CD14-positive monocyte (primary cell): ENCODE data around the gene MBOAT7. TPM values are rescaled to one million over a fixed set of nuclear protein-coding genes. Genes with fewer than 3 reads are reported as not detected.
A peak's percentile ranks its signal among the peaks of the same experiment; 100 is the strongest.

Experiments
- DNase-seq, 3 donors: peaks; one replicate each; pipeline ENCODE4 v3.0.0-alpha.2; 2011 to 2022
- H2AFZ ChIP-seq: 2 replicates; pipeline ENCODE4 v1.6.0; 2012; ENCODE audit warnings: mild to moderate bottlenecking, low read depth, low read length, inconsistent platforms; ENCODE audit not compliant: insufficient read depth, poor library complexity, severe bottlenecking
- H3K27ac ChIP-seq, 2 donors: 1 replicate in 1 of 2; 2 replicates in 1 of 2; pipeline ENCODE4 v1.5.1; 2012 to 2013; ENCODE audit warnings: low read length in 2 of 2, control low read depth in 1 of 2, inconsistent platforms in 1 of 2, low read depth in 1 of 2, mild to moderate bottlenecking in 1 of 2
- H3K27me3 ChIP-seq, 2 donors: one replicate each; pipeline versions ENCODE4 v1.6.0 to v1.6.1; 2011 to 2013; ENCODE audit warnings: low read length in 2 of 2; ENCODE audit not compliant: control insufficient read depth in 2 of 2, insufficient read depth in 2 of 2
- H3K36me3 ChIP-seq, 2 donors: replicated peaks in 1 of 2; 1 replicate in 1 of 2; 2 replicates in 1 of 2; pipeline versions ENCODE4 v1.5.1 to v1.6.1; 2012 to 2013; ENCODE audit warnings: low read length in 2 of 2, control low read depth in 1 of 2, inconsistent platforms in 1 of 2, mild to moderate bottlenecking in 1 of 2; ENCODE audit not compliant: insufficient read depth in 2 of 2, control insufficient read depth in 1 of 2
- H3K4me1 ChIP-seq, 2 donors: 1 replicate in 1 of 2; 2 replicates in 1 of 2; pipeline versions ENCODE4 v1.5.1 to v1.6.1; 2012 to 2013; ENCODE audit warnings: low read length in 2 of 2, control low read depth in 1 of 2, inconsistent platforms in 1 of 2, mild to moderate bottlenecking in 1 of 2, moderate library complexity in 1 of 2; ENCODE audit not compliant: insufficient read depth in 2 of 2, control insufficient read depth in 1 of 2
- H3K4me2 ChIP-seq: replicated peaks from 2 replicates; pipeline ENCODE3; 2012; ENCODE audit warnings: low read length, moderate library complexity, mild to moderate bottlenecking; ENCODE audit not compliant: poor library complexity, severe bottlenecking; ENCODE audit errors: extremely low read depth
- H3K4me3 ChIP-seq, 3 experiments: fragments of 200-600 bp in 1 of 3; sonication (generic) in 1 of 3; replicated peaks in 1 of 3; 1 replicate in 2 of 3; 2 replicates in 1 of 3; pipeline ENCODE4 v1.5.1; 2011 to 2013; ENCODE audit warnings: low read length in 3 of 3, mild to moderate bottlenecking in 3 of 3, control low read depth in 2 of 3, low read depth in 2 of 3, inconsistent platforms in 1 of 3, moderate library complexity in 1 of 3
- H3K79me2 ChIP-seq: 2 replicates; pipeline ENCODE4 v1.6.0; 2012; ENCODE audit warnings: mild to moderate bottlenecking, control low read depth, inconsistent platforms, low read length, moderate library complexity; ENCODE audit not compliant: insufficient read depth
- H3K9ac ChIP-seq: 2 replicates; pipeline ENCODE4 v1.6.0; 2017; ENCODE audit warnings: low read length, mild to moderate bottlenecking; ENCODE audit not compliant: insufficient read depth, poor library complexity, severe bottlenecking
- H3K9me3 ChIP-seq, 2 donors: replicated peaks in 1 of 2; 1 replicate in 1 of 2; 2 replicates in 1 of 2; pipeline versions ENCODE4 v1.5.1 to v1.6.1; 2012 to 2013; ENCODE audit warnings: low read length in 2 of 2, control low read depth in 1 of 2; ENCODE audit not compliant: control insufficient read depth in 1 of 2, insufficient read depth in 1 of 2
- H4K20me1 ChIP-seq: 2 replicates; pipeline ENCODE4 v1.6.0; 2012; ENCODE audit warnings: mild to moderate bottlenecking, low read length, control low read depth, moderate library complexity; ENCODE audit not compliant: insufficient read depth
- H3K27ac Mint-ChIP-seq, 7 donors: one replicate each; pipeline ENCODE4 v1.8.0; 2020; ENCODE audit warnings: mild to moderate bottlenecking in 7 of 7, mixed read lengths in 7 of 7, moderate library complexity in 6 of 7, inconsistent platforms in 2 of 7
- H3K27me3 Mint-ChIP-seq, 3 donors: one replicate each; pipeline ENCODE4 v1.8.0; 2021 to 2022; ENCODE audit warnings: low read depth in 3 of 3, mild to moderate bottlenecking in 3 of 3, mixed read lengths in 3 of 3, moderate library complexity in 3 of 3, inconsistent platforms in 1 of 3
- H3K36me3 Mint-ChIP-seq, 2 donors: one replicate each; pipeline ENCODE4 v1.8.0; 2020; ENCODE audit warnings: mixed read lengths in 2 of 2, inconsistent platforms in 1 of 2, mild to moderate bottlenecking in 1 of 2
- H3K4me1 Mint-ChIP-seq: one replicate; pipeline ENCODE4 v1.8.0; 2020; ENCODE audit warnings: mild to moderate bottlenecking, mixed read lengths
- H3K4me3 Mint-ChIP-seq, 2 donors: one replicate each; pipeline ENCODE4 v1.8.0; 2020; ENCODE audit warnings: mild to moderate bottlenecking in 2 of 2, mixed read lengths in 2 of 2, moderate library complexity in 1 of 2
- H3K9me3 Mint-ChIP-seq, 7 donors: one replicate each; pipeline ENCODE4 v1.8.0; 2020 to 2022; ENCODE audit warnings: mixed read lengths in 7 of 7, mild to moderate bottlenecking in 6 of 7, moderate library complexity in 6 of 7, inconsistent platforms in 2 of 7
- WGBS: methylation state at CpG from one replicate; pipeline ENCODE4 v1.1.5; 2013; ENCODE audit warnings: missing lambda C conversion rate; ENCODE audit not compliant: insufficient coverage; 5-methylcytosine and 5-hydroxymethylcytosine counted together
- intact Hi-C, 2 donors: fragments of 100-400 bp; cut with micrococcal nuclease; formaldehyde crosslinking; loops; one replicate each; pipeline versions ENCODE4 v1.15.0 to v1.15.1; 2023
- polyA plus RNA-seq, 3 donors: library from polyadenylated mRNA; depleted of rRNA in 1 of 3; unstranded in 2 of 3; stranded (reverse) in 1 of 3; fragments of 300-500 nt in 2 of 3; fragments of >200 nt in 1 of 3; fragmentation: Illumina TruSeq in 2 of 3; gene quantifications; 1 replicate in 2 of 3; 2 replicates in 1 of 3; pipeline ENCODE4 v1.2.3, GENCODE V29; 2012 to 2021
- TF ChIP-seq, protein P1 (sequence below): fragments of 200-600 bp; IDR thresholded peaks from one replicate; pipeline ENCODE4 v1.8.0; 2022; ENCODE audit warnings: antibody characterized with exemption, mild to moderate bottlenecking

Gene MBOAT7
- polyA plus RNA-seq, 3 donors, result 84.0 to 115 (median 111) TPM

DNA sequence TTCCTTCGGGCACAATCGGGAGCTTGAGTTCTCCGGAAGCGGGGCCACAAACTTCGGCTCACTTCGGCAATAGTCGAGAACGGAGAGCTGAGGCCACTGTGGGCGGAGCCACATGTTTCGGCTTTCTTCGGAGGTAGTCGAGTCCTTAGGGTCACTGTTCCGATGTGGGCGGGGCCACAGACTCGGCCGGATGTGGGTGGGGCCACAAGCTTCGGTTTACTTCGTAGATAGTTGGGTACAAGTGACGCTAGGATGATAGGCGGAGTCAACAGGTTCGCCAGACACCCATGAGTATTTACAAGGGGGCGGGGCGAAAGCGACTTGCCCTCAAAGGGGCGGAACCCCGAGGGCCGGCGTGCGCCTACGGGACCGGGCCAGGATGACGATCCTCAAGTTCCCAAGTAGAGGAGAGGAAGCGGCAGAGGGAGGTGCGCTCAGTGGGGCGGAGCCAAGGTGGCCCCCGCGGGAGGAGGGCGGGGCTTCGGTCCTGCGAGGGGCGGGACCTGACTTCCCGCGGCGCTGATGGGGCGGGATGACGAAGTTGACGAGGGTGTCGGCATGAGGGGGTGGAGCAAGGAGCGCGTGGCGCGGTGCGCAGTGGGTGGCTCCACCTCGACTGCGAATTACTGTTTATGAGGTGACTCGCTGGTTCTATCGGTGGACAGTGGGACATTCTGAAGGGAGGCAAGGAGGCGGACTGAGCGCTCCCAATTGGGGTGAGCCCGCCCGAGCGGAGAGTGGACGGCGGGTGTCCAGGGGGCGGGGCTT, 539 bp upstream of the MBOAT7 start:
- TF ChIP-seq, protein P1, sequence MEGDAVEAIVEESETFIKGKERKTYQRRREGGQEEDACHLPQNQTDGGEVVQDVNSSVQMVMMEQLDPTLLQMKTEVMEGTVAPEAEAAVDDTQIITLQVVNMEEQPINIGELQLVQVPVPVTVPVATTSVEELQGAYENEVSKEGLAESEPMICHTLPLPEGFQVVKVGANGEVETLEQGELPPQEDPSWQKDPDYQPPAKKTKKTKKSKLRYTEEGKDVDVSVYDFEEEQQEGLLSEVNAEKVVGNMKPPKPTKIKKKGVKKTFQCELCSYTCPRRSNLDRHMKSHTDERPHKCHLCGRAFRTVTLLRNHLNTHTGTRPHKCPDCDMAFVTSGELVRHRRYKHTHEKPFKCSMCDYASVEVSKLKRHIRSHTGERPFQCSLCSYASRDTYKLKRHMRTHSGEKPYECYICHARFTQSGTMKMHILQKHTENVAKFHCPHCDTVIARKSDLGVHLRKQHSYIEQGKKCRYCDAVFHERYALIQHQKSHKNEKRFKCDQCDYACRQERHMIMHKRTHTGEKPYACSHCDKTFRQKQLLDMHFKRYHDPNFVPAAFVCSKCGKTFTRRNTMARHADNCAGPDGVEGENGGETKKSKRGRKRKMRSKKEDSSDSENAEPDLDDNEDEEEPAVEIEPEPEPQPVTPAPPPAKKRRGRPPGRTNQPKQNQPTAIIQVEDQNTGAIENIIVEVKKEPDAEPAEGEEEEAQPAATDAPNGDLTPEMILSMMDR, result no peak
- Mint-ChIP-seq H3K4me1 (peaks cover 36% of the 10 kb centered on the region), H3K9me3 (peaks cover 0 to 2% (median 0%) of the 10 kb centered on the region in 7 donors), H3K27me3 (peaks cover 0 to 3% (median 1%) of the 10 kb centered on the region in 3 donors), H3K36me3 (peaks cover 47 to 56% of the 10 kb centered on the region in 2 donors), H3K27ac (peak overlapping the region; percentile 99 to 100 (median 100)), H3K4me3 (peak overlapping the region; percentile 93 to 95)
- H3K79me2 ChIP-seq, result peaks cover 50% of the 10 kb centered on the region
- H3K36me3 ChIP-seq, result peaks cover 34 to 49% of the 10 kb centered on the region in 2 donors
- peak overlapping the region; percentile 99 for H3K4me2 ChIP-seq
- no peaks in the 10 kb centered on the region for H3K27me3 ChIP-seq
- peaks cover 46% of the 10 kb centered on the region for H4K20me1 ChIP-seq
- DNase-seq, result peak; percentile 100
- H3K27ac ChIP-seq, result peak overlapping the region; percentile 98 to 99
- H3K9me3 ChIP-seq, result no peaks in the 10 kb centered on the region
- WGBS, result under 1% methylated on average over 55 of the region's 65 CpGs
- H3K9ac ChIP-seq, result peak overlapping the region; percentile 93
- intact Hi-C loops, result loop anchor here (2.0 to 10.0 kb wide), 3 partner anchors 31 to 1465 kb away; partner anchors contain the start of genes LENG1 (in 1 of the 2), LENG8 (in 1 of the 2) and U2AF2 (in 1 of the 2)
- H3K4me1 ChIP-seq, result peaks cover 30 to 47% of the 10 kb centered on the region in 2 donors
- peak overlapping the region; percentile 73 for H2AFZ ChIP-seq
- H3K4me3 ChIP-seq, result peak overlapping the region; percentile 63 to 97 (median 89)

DNA sequence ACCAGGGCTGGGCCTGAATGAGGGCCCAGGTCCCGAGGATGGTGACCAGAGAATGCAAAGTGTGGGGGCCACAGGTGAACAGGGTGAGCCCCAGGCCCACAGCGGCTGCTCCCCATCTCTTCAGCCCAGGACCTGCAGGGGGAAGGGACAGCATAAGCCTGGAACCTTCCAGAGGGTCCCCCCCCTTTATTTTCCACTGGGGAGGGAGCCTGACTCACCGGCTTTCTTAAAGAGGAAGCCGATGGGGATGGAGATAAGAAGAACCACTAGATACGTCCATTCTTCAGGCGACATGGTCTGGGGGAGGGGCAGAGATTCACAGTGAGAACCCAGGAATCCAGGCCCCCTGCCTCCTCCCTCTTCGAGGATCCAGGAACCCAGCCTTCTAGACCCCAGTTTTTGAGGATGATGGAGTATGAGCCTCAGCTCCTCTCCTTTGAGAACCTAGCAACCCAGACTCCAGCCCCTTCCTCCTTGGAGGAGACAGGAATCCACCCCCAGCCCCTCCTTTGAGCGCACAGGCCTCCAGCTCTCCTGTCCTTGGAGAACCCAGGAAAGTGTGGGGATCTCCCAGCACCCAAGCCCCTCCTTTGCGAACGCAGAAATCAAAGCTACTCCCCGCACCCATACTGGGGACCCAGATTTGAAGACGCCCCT, 1.0 kb downstream of the MBOAT7 start:
- Histone ChIP-seq H3K4me3 (peak overlapping the region; percentile 63 to 97 (median 89)), H3K9ac (peak overlapping the region; percentile 91), H3K4me1 (peaks cover 30 to 46% of the 10 kb centered on the region in 2 donors), H3K79me2 (peaks cover 47% of the 10 kb centered on the region), H4K20me1 (peaks cover 53% of the 10 kb centered on the region), H3K4me2 (peak overlapping the region; percentile 93), H3K27ac (peak overlapping the region; percentile 98 to 99), H3K27me3 (no peaks in the 10 kb centered on the region), H3K9me3 (no peaks in the 10 kb centered on the region), H2AFZ (peak overlapping the region; percentile 17), H3K36me3 (peaks cover 27 to 44% of the 10 kb centered on the region in 2 donors)
- Mint-ChIP-seq H3K27me3 (peaks cover 0 to 3% (median 1%) of the 10 kb centered on the region in 3 donors), H3K9me3 (peaks cover 0 to 2% (median 0%) of the 10 kb centered on the region in 7 donors), H3K36me3 (peaks cover 42 to 52% of the 10 kb centered on the region in 2 donors), H3K4me3 (peak overlapping the region; percentile 88 to 95), H3K4me1 (peaks cover 36% of the 10 kb centered on the region), H3K27ac (peak overlapping the region; percentile 89 to 100 (median 92))
- intact Hi-C loops, result no loop called here
- peak in 2 of 3 donors; percentile 70 to 73 for DNase-seq
- TF ChIP-seq, protein P1, result no peak
- 0% methylated on average over 7 of the region's 12 CpGs for WGBS
